ENCODE measurements around the gene TMEM40.

Gene TMEM40

GRCh38 chr3:12756635-12757034 lies 2.4 kb downstream of the TMEM40 start:
- TF ChIP-seq, protein P1, sequence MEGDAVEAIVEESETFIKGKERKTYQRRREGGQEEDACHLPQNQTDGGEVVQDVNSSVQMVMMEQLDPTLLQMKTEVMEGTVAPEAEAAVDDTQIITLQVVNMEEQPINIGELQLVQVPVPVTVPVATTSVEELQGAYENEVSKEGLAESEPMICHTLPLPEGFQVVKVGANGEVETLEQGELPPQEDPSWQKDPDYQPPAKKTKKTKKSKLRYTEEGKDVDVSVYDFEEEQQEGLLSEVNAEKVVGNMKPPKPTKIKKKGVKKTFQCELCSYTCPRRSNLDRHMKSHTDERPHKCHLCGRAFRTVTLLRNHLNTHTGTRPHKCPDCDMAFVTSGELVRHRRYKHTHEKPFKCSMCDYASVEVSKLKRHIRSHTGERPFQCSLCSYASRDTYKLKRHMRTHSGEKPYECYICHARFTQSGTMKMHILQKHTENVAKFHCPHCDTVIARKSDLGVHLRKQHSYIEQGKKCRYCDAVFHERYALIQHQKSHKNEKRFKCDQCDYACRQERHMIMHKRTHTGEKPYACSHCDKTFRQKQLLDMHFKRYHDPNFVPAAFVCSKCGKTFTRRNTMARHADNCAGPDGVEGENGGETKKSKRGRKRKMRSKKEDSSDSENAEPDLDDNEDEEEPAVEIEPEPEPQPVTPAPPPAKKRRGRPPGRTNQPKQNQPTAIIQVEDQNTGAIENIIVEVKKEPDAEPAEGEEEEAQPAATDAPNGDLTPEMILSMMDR (IDR thresholded peaks at IDR 0.05; ENCODE audit: insufficient read depth, low read length, poor library complexity, severe bottlenecking): no peak
- no peaks in the 10 kb centered on the region; the same call in 1 of the 2 replicates for H3K27me3 ChIP-seq (replicated peaks; ENCODE audit: control insufficient read depth, insufficient read depth, low read length)
- no peak for DNase-seq (ENCODE audit: extremely low read depth, insufficient read length)
- no peaks in the 10 kb centered on the region for H3K36me3 ChIP-seq (ENCODE audit: control insufficient read depth, insufficient read depth, low read length)
- no peak overlapping the region for H3K4me3 ChIP-seq (replicated peaks; ENCODE audit: low read depth, low read length)

DNA sequence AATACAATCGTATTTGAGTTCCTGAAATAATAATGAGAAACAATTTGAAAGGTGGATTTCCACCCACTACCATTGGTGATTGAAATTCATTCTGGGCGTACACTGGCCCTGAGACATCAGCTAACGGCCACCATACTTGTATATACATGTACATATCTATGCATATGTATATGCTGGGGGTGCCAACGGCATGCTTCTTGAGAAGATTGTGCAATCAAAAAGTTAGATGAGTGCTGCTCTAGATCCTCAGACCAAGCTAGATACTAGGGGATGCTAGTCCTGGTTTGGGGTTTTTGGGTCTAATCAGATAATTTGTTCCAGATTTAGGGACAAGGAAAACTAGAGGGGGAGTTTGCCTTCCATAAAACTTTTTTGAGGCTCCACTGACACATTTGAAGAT lies 2.9 kb downstream of the TMEM40 start:
- Histone ChIP-seq H3K36me3 (ENCODE audit: control insufficient read depth, insufficient read depth, low read length) (no peaks in the 10 kb centered on the region), H3K27me3 (replicated peaks; ENCODE audit: control insufficient read depth, insufficient read depth, low read length) (no peaks in the 10 kb centered on the region; the same call in 1 of the 2 replicates), H3K4me3 (replicated peaks; ENCODE audit: low read depth, low read length) (no peak overlapping the region)
- DNase-seq (ENCODE audit: extremely low read depth, insufficient read length): no peak
- TF ChIP-seq, protein P1 (IDR thresholded peaks at IDR 0.05; ENCODE audit: insufficient read depth, low read length, poor library complexity, severe bottlenecking): no peak

DNA sequence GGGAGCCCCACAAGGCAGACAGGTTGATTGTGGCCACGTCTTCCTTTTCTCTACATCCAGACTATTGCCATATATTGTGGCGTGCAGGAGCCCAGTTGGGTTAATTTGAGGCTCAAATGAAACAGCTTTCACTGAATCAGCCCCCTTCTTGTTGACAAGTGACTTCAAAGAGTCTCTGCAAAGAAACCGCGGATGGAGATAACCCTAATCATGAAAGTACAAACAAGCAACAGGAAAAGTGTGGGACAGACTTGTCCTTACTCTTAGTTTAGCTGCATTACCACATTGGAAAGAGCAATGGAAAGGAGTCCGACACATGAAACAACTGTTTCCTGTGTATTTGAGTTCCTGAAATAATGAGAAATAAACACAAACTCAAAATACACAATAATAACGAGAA lies 3.3 kb downstream of the TMEM40 start:
- no peak overlapping the region for H3K4me3 ChIP-seq (replicated peaks; ENCODE audit: low read depth, low read length)
- DNase-seq (ENCODE audit: extremely low read depth, insufficient read length): no peak
- no peaks in the 10 kb centered on the region for H3K36me3 ChIP-seq (ENCODE audit: control insufficient read depth, insufficient read depth, low read length)
- TF ChIP-seq, protein P1 (IDR thresholded peaks at IDR 0.05; ENCODE audit: insufficient read depth, low read length, poor library complexity, severe bottlenecking): no peak
- H3K27me3 ChIP-seq (replicated peaks; ENCODE audit: control insufficient read depth, insufficient read depth, low read length): no peaks in the 10 kb centered on the region; the same call in 1 of the 2 replicates

DNA sequence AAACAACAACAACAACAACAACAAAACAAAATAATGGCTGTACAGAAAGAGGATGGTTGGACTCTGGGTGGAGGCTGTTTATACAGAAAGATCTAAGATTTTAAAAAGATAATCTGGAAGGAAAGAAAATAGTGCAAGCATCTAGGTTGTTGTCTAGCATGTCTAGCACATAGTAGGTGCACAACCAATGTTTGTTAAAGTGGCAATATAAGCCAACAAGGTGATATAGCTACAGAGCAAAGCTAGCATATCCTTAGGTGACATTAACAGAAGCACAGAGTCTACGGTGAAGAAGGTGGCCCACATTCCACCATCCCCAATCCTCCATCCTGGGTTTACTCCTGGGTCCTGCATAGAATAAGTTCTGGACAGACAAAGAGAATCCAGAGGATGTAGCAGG lies 4.7 kb downstream of the TMEM40 start:
- H3K4me3 ChIP-seq (replicated peaks; ENCODE audit: low read depth, low read length): no peak overlapping the region
- TF ChIP-seq, protein P1 (IDR thresholded peaks at IDR 0.05; ENCODE audit: insufficient read depth, low read length, poor library complexity, severe bottlenecking): no peak
- DNase-seq (ENCODE audit: extremely low read depth, insufficient read length): no peak
- H3K27me3 ChIP-seq (replicated peaks; ENCODE audit: control insufficient read depth, insufficient read depth, low read length): no peaks in the 10 kb centered on the region; the same call in 1 of the 2 replicates
- no peaks in the 10 kb centered on the region for H3K36me3 ChIP-seq (ENCODE audit: control insufficient read depth, insufficient read depth, low read length)

DNA sequence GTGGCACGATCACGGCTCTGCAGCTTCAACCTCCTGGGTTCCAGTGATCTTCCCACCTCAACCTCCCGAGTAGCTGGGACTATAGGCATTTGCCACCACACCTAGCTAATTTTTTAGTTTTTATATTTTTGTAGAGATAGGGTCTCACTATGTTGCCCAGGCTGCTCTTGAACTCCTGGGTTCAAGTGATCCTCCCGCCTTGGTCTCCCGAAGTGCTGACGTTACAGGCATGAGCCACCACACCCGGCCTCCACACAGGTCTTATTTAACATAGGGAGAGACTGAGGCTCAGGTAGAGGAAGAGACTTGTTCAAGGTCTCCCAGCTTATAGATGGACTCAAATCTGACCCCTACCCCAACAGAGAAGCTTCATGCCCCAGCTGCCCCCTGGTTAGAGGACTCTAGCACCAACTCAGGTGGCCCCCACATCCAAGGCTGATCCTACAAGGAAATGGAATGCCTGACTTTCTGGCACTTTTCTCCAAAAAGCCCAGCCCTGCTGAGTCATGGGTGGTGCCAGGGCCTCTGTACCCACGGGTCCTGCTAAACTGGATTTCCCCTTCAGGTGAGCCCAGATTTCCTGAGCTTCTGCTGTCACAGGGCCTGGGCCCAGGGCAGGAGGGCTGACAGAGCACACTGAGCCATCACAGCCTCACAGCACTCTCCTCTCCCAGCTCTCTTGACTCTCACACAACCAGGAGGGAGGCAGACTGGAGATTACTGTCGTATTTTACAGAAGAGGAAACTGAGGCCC lies 5.6 kb downstream of the TMEM40 start:
- DNase-seq (ENCODE audit: extremely low read depth, insufficient read length): no peak
- TF ChIP-seq, protein P1 (IDR thresholded peaks at IDR 0.05; ENCODE audit: insufficient read depth, low read length, poor library complexity, severe bottlenecking): no peak
- Histone ChIP-seq H3K4me3 (replicated peaks; ENCODE audit: low read depth, low read length) (no peak overlapping the region), H3K27me3 (replicated peaks; ENCODE audit: control insufficient read depth, insufficient read depth, low read length) (no peaks in the 10 kb centered on the region; the same call in 1 of the 2 replicates), H3K36me3 (ENCODE audit: control insufficient read depth, insufficient read depth, low read length) (no peaks in the 10 kb centered on the region)
